Cardiac fibroblast (primary cell): ENCODE data around the gene GOLGA1.
A peak's percentile ranks its signal among the peaks of the same experiment; 100 is the strongest.

Experiments
- DNase-seq, 2 donors: peaks; one replicate each; pipeline versions ENCODE4 v3.0.0 to v3.0.0-alpha.2; 2010; ENCODE audit warnings: low read depth in 2 of 2
- H3K4me3 ChIP-seq, 2 donors: replicated peaks in 1 of 2; 1 replicate in 1 of 2; 2 replicates in 1 of 2; pipeline ENCODE4 v1.5.1; 2011; ENCODE audit warnings: low read depth in 2 of 2, low read length in 2 of 2, mild to moderate bottlenecking in 2 of 2, moderate library complexity in 1 of 2
- CTCF ChIP-seq: IDR thresholded peaks from one replicate; pipeline ENCODE4 v1.5.1; 2011; ENCODE audit warnings: low read depth, mild to moderate bottlenecking, low read length, inconsistent platforms

The GOLGA1 gene

GRCh38 chr9:124897570-124898460 lies 43.1 kb downstream of the GOLGA1 start:
- no peak for TF ChIP-seq CTCF
- H3K4me3 ChIP-seq, result no peak overlapping the region
- no peak for DNase-seq

GRCh38 chr9:124894741-124895170 lies 46.1 kb downstream of the GOLGA1 start:
- peak; percentile 72 to 73 for DNase-seq
- TF ChIP-seq CTCF, result peak; percentile 67

DNA sequence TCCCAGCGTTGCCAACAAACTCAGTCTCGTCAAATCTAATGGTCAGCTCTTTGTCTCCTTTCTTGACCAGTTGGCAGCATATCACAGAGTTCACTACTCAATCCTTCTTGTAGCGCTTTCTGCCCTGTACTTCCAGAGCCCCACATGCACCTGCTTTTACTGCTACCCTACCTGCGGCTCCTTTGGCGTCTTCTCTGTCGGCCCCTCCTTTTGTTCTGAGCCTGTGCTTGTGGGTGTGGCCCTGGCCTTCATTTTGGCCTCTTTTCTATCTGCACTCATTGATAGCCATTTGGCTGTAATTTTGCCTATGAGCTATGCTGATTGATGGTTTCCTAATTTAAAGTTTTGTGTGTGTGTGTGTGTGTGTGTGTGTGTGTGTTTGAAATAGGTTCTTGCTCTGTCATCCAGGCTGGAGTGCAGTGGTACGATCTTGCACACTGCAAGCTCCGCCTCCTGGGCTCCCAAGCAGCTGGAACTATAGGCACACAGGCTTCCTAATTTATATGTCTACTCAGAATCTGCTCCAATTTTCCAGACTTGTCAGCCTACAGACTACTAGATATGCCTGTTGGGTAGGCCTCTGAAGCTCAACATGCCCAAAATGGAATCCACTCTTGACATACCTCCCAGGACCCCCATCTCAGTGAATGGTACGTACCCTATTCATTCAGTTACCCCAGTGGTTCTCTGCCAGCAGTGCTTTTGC lies 46.7 kb downstream of the GOLGA1 start:
- no peak overlapping the region for H3K4me3 ChIP-seq
- peak in 1 of 2 donors; percentile 10 for DNase-seq
- no peak for TF ChIP-seq CTCF

More at GRCh38 chr9:124894741-124895170, 46.1 kb downstream of the GOLGA1 start:
- H3K4me3 ChIP-seq, result no peak overlapping the region

GRCh38 chr9:124890179-124890578 lies 50.7 kb downstream of the GOLGA1 start:
- no peak for DNase-seq
- TF ChIP-seq CTCF, result no peak
- no peak overlapping the region for H3K4me3 ChIP-seq

GRCh38 chr9:124889006-124889405 lies 51.9 kb downstream of the GOLGA1 start:
- no peak for DNase-seq
- TF ChIP-seq CTCF, result no peak
- H3K4me3 ChIP-seq, result no peak overlapping the region

- no peak overlapping the region for H3K4me3 ChIP-seq
- no peak for TF ChIP-seq CTCF
- no peak for DNase-seq
These were observed 53.1 kb downstream of the GOLGA1 start for GRCh38 chr9:124887832-124888231.
